Heart right ventricle (tissue), 16 donors: ENCODE results near the gene PHKG2. TPM values are rescaled to one million over a fixed set of nuclear protein-coding genes. Genes with fewer than 3 reads are reported as not detected.

ENCODE experiments used
- ATAC-seq, 8 donors: fragments of 200-7000 bp; cut with Tn5 transposase; one replicate each; pipeline ENCODE4 v1.9.1; 2020; ENCODE audit warnings: mild to moderate bottlenecking in 8 of 8, moderate library complexity in 8 of 8, moderate number of reproducible peaks in 1 of 8
- DNase-seq, 2 donors: peaks; one replicate each; pipeline ENCODE4 v3.0.0-alpha.2; 2020
- H3K27ac ChIP-seq, 10 donors: fragments of 200-600 bp; sonication (generic) in 2 of 10; one replicate each; pipeline versions ENCODE4 v1.5.0 to v1.8.0; 2020 to 2022; ENCODE audit warnings: mild to moderate bottlenecking in 3 of 10
- H3K27me3 ChIP-seq, 7 donors: fragments of 200-600 bp; one replicate each; pipeline ENCODE4 v1.8.0; 2021 to 2022; ENCODE audit warnings: mild to moderate bottlenecking in 2 of 7
- H3K36me3 ChIP-seq, 9 donors: fragments of 200-600 bp; sonication (generic) in 1 of 9; one replicate each; pipeline versions ENCODE4 v1.5.0 to v1.8.0; 2020 to 2022; ENCODE audit warnings: mild to moderate bottlenecking in 2 of 9
- H3K4me1 ChIP-seq, 9 donors: fragments of 200-600 bp; sonication (generic) in 1 of 9; one replicate each; pipeline versions ENCODE4 v1.5.0 to v1.8.0; 2020 to 2022; ENCODE audit warnings: mild to moderate bottlenecking in 4 of 9
- H3K4me3 ChIP-seq, 10 donors: fragments of 200-600 bp; sonication (generic) in 2 of 10; one replicate each; pipeline versions ENCODE4 v1.5.0 to v1.8.0; 2020 to 2022; ENCODE audit warnings: mild to moderate bottlenecking in 7 of 10, moderate library complexity in 2 of 10
- H3K9me3 ChIP-seq, 11 donors: fragments of 200-600 bp in 10 of 11; sonication (generic) in 2 of 11; one replicate each; pipeline versions ENCODE4 v1.5.0 to v1.8.0; 2013 to 2022; ENCODE audit warnings: mild to moderate bottlenecking in 2 of 11, control low read depth in 1 of 11, moderate library complexity in 1 of 11
- WGBS, 2 donors: extraction: QIAGEN DNeasy Blood & Tissue Kit; methylation state at CpG; one replicate each; pipeline ENCODE4 v1.1.7; 2013; ENCODE audit warnings: inconsistent platforms in 1 of 2; 5-methylcytosine and 5-hydroxymethylcytosine counted together
- intact Hi-C, 10 donors: fragments of 100-400 bp; cut with DNase I; formaldehyde crosslinking; loops; one replicate each; pipeline versions ENCODE4 v1.11.1 to v1.14.2; 2022
- polyA plus RNA-seq, 2 donors: library from polyadenylated mRNA; stranded (reverse); fragments of 200-250 nt; gene quantifications; one replicate each; pipeline ENCODE4 v1.2.3, GENCODE V29; 2013
- total RNA-seq, 10 donors: library from RNA; stranded (reverse); fragmentation: NEBNext Ultra II Directional in 3 of 10; extraction: Animal tissue kit (Norgen Biotek cat#: 25700) in 3 of 10; gene quantifications; one replicate each; pipeline versions ENCODE4 v1.2.1 to v1.2.4, GENCODE V29; 2021 to 2023
- TF ChIP-seq, protein P1 (sequence below), 9 donors: fragments of 200-600 bp; sonication (generic) in 2 of 9; IDR thresholded peaks; one replicate each; pipeline versions ENCODE4 v1.5.0 to v1.8.0; 2021 to 2022; ENCODE audit warnings: antibody characterized with exemption in 9 of 9, mild to moderate bottlenecking in 5 of 9, moderate library complexity in 1 of 9
- donor health status: Arrhythmogenic right ventricular cardiomyopathy.
- donor health status: ischemic (EF 13 %, LVEDD 7.1; RV severe dilation, severe dysfunction).
- donor health status: healthy with polysubstance abuse.
- donor health status: DM: no; HTN: yes; CAD: no.
- donor health status: DM: no; HTN: no; CAD: no.
- donor health status: ischemic (EF 25% LVEDD 6.9; RV normal size, moderate dysfunction).
- donor health status: ischemic (EF 25% LVEDD 5.7; RV mildly dilated, moderate dysfunction).
- donor health status: healthy.
- donor health status: DM: yes; HTN: yes; CAD: no.
- donor health status: Ischemic cardiomyopathy.
- donor health status: ischemic (EF 35%, LVEDD 5.7; RV mildly dilated, moderate dysfunction).
- donor health status: nonischemic (EF 11% LVEDD 7.7; RV severe dilation, severe dysfunction).
- donor health status: DM: yes; HTN: yes; CAD: no.
- donor health status: PGD.
- donor health status: ischemic (EF 29% LVEDD 5.4; RV normal size, mild dysfunction).
- donor health status: nonischemic (EF 23%, LVEDD 6.1; RV moderate dilation, normal function).

PHKG2 gene
- total and polyA plus RNA-seq, 12 donors, result 12.1 to 40.7 (median 15.8) TPM

DNA sequence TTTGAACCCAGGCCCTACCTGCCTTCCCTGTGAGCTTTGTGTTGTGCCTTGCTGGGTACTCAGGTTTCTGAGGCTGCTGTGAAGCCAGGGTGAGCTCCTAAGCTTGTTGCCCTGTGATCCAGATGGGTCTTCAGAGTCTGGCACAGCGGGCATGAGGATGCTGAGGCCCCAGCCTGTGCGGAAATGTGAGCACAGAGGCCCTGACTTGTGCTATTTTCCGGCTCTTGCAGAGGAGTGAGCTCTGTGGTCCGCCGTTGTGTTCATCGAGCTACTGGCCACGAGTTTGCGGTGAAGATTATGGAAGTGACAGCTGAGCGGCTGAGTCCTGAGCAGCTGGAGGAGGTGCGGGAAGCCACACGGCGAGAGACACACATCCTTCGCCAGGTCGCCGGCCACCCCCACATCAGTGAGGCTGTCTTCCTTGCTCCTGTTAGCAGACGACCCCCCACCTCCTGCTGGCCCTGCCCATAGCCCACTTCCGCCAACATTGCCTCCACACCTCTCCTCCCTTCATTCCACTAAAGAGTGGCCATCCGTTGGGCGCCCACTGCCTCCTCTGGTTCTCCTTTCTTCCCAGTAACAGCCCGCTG, 2.7 kb downstream of the PHKG2 start:
- Histone ChIP-seq H3K27ac (no peak overlapping the region), H3K9me3 (no peaks in the 10 kb centered on the region), H3K27me3 (no peaks in the 10 kb centered on the region), H3K4me3 (no peak overlapping the region), H3K36me3 (peaks cover 0 to 54% (median 24%) of the 10 kb centered on the region in 9 donors), H3K4me1 (peaks cover 0 to 15% (median 6%) of the 10 kb centered on the region in 9 donors)
- WGBS, 2 donors, result 89 to 93% methylated on average over 20 of the region's 20 CpGs
- TF ChIP-seq, protein P1, sequence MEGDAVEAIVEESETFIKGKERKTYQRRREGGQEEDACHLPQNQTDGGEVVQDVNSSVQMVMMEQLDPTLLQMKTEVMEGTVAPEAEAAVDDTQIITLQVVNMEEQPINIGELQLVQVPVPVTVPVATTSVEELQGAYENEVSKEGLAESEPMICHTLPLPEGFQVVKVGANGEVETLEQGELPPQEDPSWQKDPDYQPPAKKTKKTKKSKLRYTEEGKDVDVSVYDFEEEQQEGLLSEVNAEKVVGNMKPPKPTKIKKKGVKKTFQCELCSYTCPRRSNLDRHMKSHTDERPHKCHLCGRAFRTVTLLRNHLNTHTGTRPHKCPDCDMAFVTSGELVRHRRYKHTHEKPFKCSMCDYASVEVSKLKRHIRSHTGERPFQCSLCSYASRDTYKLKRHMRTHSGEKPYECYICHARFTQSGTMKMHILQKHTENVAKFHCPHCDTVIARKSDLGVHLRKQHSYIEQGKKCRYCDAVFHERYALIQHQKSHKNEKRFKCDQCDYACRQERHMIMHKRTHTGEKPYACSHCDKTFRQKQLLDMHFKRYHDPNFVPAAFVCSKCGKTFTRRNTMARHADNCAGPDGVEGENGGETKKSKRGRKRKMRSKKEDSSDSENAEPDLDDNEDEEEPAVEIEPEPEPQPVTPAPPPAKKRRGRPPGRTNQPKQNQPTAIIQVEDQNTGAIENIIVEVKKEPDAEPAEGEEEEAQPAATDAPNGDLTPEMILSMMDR (IDR thresholded peaks at IDR 0.05), result no peak
- intact Hi-C loops, result no loop called here
- DNase-seq (no peak), ATAC-seq (no peak)

DNA sequence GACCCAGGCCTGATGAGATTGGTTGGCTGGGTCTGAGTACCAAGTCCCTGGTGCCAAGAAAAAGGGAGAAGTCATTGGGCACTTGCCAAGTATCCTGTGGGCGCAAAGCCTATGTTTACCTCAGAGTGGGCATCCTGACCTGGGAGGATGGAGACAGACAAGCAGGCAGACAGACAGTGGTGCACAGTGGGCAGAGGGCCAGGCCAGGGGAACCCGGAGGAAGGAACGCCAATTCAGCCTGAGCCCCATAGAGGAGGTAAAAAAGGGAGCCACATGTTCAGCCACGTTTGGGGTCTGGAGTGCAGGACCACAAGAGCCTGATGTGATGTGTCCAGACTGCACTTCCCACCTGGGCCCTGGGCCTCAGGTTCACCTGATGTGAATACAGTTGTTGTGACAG, 5.4 kb downstream of the PHKG2 start:
- no peaks in the 10 kb centered on the region for H3K9me3 ChIP-seq
- H3K27me3 ChIP-seq, result no peaks in the 10 kb centered on the region
- no peak overlapping the region for H3K4me3 ChIP-seq
- H3K27ac ChIP-seq, result no peak overlapping the region
- H3K4me1 ChIP-seq, result peaks cover 0 to 7% (median 0%) of the 10 kb centered on the region in 9 donors
- TF ChIP-seq, protein P1 (IDR thresholded peaks at IDR 0.05), result no peak
- 81 to 85% methylated on average over 4 of the region's 4 CpGs for WGBS, 2 donors
- ATAC-seq (no peak), DNase-seq (no peak)
- H3K36me3 ChIP-seq, result peaks cover 0 to 79% (median 24%) of the 10 kb centered on the region in 9 donors
- intact Hi-C loops, result no loop called here

DNA sequence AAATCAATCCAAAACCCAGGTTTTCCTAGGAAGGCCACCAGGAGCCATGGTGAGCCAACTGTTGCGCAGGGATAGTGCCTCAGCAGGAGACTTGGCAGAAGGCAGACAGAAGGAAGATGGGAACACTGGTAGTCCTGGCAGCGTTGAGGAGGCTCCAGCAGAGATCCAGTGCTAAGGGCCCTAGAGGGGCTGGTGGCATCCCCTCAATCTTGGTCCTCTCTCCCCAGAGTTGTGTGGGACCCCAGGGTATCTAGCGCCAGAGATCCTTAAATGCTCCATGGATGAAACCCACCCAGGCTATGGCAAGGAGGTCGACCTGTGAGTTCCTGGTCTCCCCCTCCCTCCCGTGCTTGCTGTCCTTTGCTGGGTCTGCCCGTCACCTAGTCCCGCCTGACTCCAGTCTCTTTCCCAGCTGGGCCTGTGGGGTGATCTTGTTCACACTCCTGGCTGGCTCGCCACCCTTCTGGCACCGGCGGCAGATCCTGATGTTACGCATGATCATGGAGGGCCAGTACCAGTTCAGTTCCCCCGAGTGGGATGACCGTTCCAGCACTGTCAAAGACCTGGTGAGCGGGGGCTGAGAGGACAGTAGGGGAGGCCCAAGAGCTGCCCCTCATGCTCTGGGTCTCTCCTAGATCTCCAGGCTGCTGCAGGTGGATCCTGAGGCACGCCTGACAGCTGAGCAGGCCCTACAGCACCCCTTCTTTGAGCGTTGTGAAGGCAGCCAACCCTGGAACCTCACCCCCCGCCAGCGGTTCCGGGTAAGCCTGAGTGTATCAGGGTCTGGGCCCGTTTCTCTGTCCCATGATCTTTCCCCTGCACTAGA, 7.9 kb downstream of the PHKG2 start:
- no peak overlapping the region for H3K27ac ChIP-seq
- TF ChIP-seq, protein P1 (IDR thresholded peaks at IDR 0.05), result no peak
- DNase-seq (no peak), ATAC-seq (no peak)
- H3K4me3 ChIP-seq, result no peak overlapping the region
- H3K36me3 ChIP-seq, result peaks cover 0 to 81% (median 22%) of the 10 kb centered on the region in 9 donors
- no peaks in the 10 kb centered on the region for H3K9me3 ChIP-seq
- H3K4me1 ChIP-seq, result peaks cover 0 to 33% (median 5%) of the 10 kb centered on the region in 9 donors
- no peaks in the 10 kb centered on the region for H3K27me3 ChIP-seq
- intact Hi-C loops, result no loop called here
- WGBS, 2 donors, result 94 to 96% methylated on average over 20 of the region's 20 CpGs

DNA sequence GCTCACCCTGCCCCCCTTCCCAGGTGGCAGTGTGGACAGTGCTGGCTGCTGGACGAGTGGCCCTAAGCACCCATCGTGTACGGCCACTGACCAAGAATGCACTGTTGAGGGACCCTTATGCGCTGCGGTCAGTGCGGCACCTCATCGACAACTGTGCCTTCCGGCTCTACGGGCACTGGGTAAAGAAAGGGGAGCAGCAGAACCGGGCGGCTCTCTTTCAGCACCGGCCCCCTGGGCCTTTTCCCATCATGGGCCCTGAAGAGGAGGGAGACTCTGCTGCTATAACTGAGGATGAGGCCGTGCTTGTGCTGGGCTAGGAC, 8.5 kb downstream of the PHKG2 start:
- Histone ChIP-seq H3K27me3 (no peaks in the 10 kb centered on the region), H3K27ac (no peak overlapping the region), H3K36me3 (peaks cover 0 to 75% (median 17%) of the 10 kb centered on the region in 9 donors), H3K9me3 (no peaks in the 10 kb centered on the region), H3K4me3 (no peak overlapping the region), H3K4me1 (peaks cover 0 to 39% (median 10%) of the 10 kb centered on the region in 9 donors)
- ATAC-seq, result no peak
- WGBS, 2 donors, result 96 to 98% methylated on average over 13 of the region's 13 CpGs
- no peak for DNase-seq
- TF ChIP-seq, protein P1 (IDR thresholded peaks at IDR 0.05), result no peak
- intact Hi-C loops, result no loop called here
